GM12878 (cell line): ENCODE measurements around the gene MFAP4.

Experiments
- BMI1 ChIP-seq: fragments of 450-650 bp; IDR thresholded peaks from 2 replicates; pipeline ENCODE4 v1.6.1; 2016; ENCODE audit warnings: mild to moderate bottlenecking, moderate library complexity, borderline replicate concordance
- CREB1 ChIP-seq: IDR thresholded peaks from 2 replicates; pipeline ENCODE4 v1.6.1; 2012; ENCODE audit warnings: low read depth, mild to moderate bottlenecking, inconsistent platforms
- E4F1 ChIP-seq: fragments of 450-650 bp; IDR thresholded peaks from 2 replicates; pipeline ENCODE4 v1.6.1; 2018; ENCODE audit warnings: borderline replicate concordance, mild to moderate bottlenecking; ENCODE audit not compliant: partially characterized antibody
- ESRRA ChIP-seq: IDR thresholded peaks from 2 replicates; pipeline ENCODE4 v1.6.1; 2012; ENCODE audit warnings: mild to moderate bottlenecking, low read length, improper control_type of control experiment
- MAX ChIP-seq: IDR thresholded peaks from 2 replicates; pipeline ENCODE4 v1.6.1; 2012; ENCODE audit warnings: low read depth, low read length, improper control_type of control experiment
- NFYA ChIP-seq: IDR thresholded peaks from 2 replicates; pipeline ENCODE4 v1.6.1; 2011; ENCODE audit warnings: low read depth, mild to moderate bottlenecking, low read length, improper control_type of control experiment, borderline replicate concordance
- POLR2A ChIP-seq: IDR thresholded peaks from 2 replicates; pipeline ENCODE4 v1.6.1; 2011; ENCODE audit warnings: low read depth, mild to moderate bottlenecking, low read length
- USF2 ChIP-seq: IDR thresholded peaks from 2 replicates; pipeline ENCODE4 v1.6.1; 2011; ENCODE audit warnings: low read depth, low read length, improper control_type of control experiment, borderline replicate concordance

- no peak for TF ChIP-seq CREB1
- no peak for TF ChIP-seq BMI1
- no peak for TF ChIP-seq ESRRA
- TF ChIP-seq USF2 = no peak
- TF ChIP-seq MAX = no peak
- no peak for TF ChIP-seq E4F1
- TF ChIP-seq NFYA = no peak
- no peak for TF ChIP-seq POLR2A
These were observed 23.1 kb upstream of the MFAP4 start for GRCh38 chr17:19410091-19410490.
